Gastroesophageal sphincter (tissue), 4 donors: ENCODE measurements around the gene SCRT2. TPM values are rescaled to one million over a fixed set of nuclear protein-coding genes. Genes with fewer than 3 reads are reported as not detected.

Experiments used
- ATAC-seq: fragments of 150-250 bp; one replicate; pipeline ENCODE4 v1.9.1; 2016; ENCODE audit warnings: mild to moderate bottlenecking, moderate library complexity
- H3K27ac ChIP-seq, 4 donors: fragments of 200-600 bp; sonication (generic) in 3 of 4; 1 replicate in 3 of 4; 2 replicates in 1 of 4; pipeline ENCODE4 v1.5.1; 2016 to 2019
- H3K27me3 ChIP-seq: fragments of 200-600 bp; sonication (generic); one replicate; pipeline ENCODE4 v1.5.1; 2019
- H3K36me3 ChIP-seq, 2 donors: fragments of 200-600 bp; sonication (generic); one replicate each; pipeline ENCODE4 v1.5.1; 2019; ENCODE audit warnings: control low read depth in 1 of 2
- H3K4me1 ChIP-seq, 3 donors: fragments of 200-600 bp; sonication (generic); 1 replicate in 2 of 3; 2 replicates in 1 of 3; pipeline ENCODE4 v1.5.1; 2016 to 2019; ENCODE audit warnings: control low read depth in 2 of 3
- H3K4me3 ChIP-seq, 2 donors: fragments of 200-600 bp; sonication (generic); one replicate each; pipeline ENCODE4 v1.5.1; 2019; ENCODE audit warnings: mild to moderate bottlenecking in 1 of 2, moderate library complexity in 1 of 2
- H3K9me3 ChIP-seq, 3 donors: fragments of 200-600 bp; sonication (generic); one replicate each; pipeline ENCODE4 v1.5.1; 2017 to 2019; ENCODE audit warnings: control low read depth in 2 of 3
- EP300 ChIP-seq: sonication (generic); formaldehyde crosslinking; IDR thresholded peaks from one replicate; pipeline ENCODE4 v1.6.1; 2017; ENCODE audit warnings: antibody characterized with exemption, mild to moderate bottlenecking
- POLR2A ChIP-seq, 2 donors: fragments of 450-650 bp; IDR thresholded peaks; one replicate each; pipeline ENCODE4 v1.6.1; 2017; ENCODE audit warnings: antibody characterized with exemption in 2 of 2, mild to moderate bottlenecking in 2 of 2, moderate library complexity in 1 of 2
- POLR2AphosphoS5 ChIP-seq: sonication (generic); formaldehyde crosslinking; IDR thresholded peaks from one replicate; pipeline ENCODE4 v1.6.1; 2017; ENCODE audit warnings: antibody characterized with exemption
- WGBS, 2 donors: methylation state at CpG; one replicate each; pipeline ENCODE4 v1.1.5; 2018; ENCODE audit warnings: low coverage in 1 of 2; 5-methylcytosine and 5-hydroxymethylcytosine counted together
- total RNA-seq, 4 donors: library from RNA; depleted of rRNA; stranded (reverse); fragments of >200 nt; gene quantifications; one replicate each; pipeline ENCODE4 v1.1.0, GENCODE V29; 2016
- TF ChIP-seq, protein P1 (sequence below), 4 experiments: fragments of 200-600 bp in 2 of 4; fragments of 450-650 bp in 2 of 4; sonication (generic) in 1 of 4; IDR thresholded peaks; one replicate each; pipeline ENCODE4 v1.5.1; 2017 to 2019; ENCODE audit warnings: antibody characterized with exemption in 4 of 4, mild to moderate bottlenecking in 2 of 4, moderate library complexity in 2 of 4

SCRT2 gene
- total RNA-seq, 4 donors from 2014 or later, result not detected

DNA sequence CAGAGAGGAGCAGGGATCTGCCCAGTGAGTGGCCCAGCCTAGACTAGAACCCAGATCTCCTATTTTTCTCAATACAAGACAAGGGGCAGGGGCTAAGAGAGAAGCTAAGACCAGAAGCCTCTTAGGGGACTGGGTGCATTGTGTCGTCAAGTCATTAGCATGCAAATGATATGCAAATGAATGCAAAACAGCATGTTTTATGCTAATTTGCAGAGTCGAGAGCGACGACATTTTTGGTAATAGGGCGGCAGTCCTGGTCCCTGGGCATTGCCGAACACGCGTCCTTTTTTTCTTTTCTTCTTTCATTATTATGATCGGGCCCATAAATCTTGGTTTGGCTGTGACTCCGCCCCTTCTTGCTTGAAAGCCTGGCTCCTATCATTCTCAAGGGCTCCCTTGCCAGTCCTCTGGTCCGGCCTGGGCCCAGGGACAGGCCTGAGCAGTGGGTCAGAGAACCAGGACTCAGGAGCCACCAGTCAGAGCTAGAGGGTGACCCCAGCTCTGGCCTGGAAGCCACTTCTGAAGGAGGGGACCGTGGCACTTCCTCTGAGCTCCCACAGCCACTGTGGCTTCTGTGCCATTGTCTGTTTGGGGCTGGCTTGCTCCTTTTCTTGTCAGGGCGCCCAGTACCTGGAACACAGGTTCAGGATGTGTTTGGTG lies 32.0 kb upstream of the SCRT2 start:
- no peak overlapping the region for H3K4me3 ChIP-seq
- H3K9me3 ChIP-seq, result peaks cover 0 to 14% (median 0%) of the 10 kb centered on the region in 3 donors
- H3K27me3 ChIP-seq, result peaks cover 85% of the 10 kb centered on the region
- TF ChIP-seq POLR2A (IDR thresholded peaks at IDR 0.05), result no peak
- TF ChIP-seq POLR2AphosphoS5, result no peak
- TF ChIP-seq, protein P1, sequence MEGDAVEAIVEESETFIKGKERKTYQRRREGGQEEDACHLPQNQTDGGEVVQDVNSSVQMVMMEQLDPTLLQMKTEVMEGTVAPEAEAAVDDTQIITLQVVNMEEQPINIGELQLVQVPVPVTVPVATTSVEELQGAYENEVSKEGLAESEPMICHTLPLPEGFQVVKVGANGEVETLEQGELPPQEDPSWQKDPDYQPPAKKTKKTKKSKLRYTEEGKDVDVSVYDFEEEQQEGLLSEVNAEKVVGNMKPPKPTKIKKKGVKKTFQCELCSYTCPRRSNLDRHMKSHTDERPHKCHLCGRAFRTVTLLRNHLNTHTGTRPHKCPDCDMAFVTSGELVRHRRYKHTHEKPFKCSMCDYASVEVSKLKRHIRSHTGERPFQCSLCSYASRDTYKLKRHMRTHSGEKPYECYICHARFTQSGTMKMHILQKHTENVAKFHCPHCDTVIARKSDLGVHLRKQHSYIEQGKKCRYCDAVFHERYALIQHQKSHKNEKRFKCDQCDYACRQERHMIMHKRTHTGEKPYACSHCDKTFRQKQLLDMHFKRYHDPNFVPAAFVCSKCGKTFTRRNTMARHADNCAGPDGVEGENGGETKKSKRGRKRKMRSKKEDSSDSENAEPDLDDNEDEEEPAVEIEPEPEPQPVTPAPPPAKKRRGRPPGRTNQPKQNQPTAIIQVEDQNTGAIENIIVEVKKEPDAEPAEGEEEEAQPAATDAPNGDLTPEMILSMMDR (IDR thresholded peaks at IDR 0.05), result no peak
- no peak for TF ChIP-seq EP300
- ATAC-seq, result no peak
- no peak overlapping the region for H3K27ac ChIP-seq
- no peaks in the 10 kb centered on the region for H3K36me3 ChIP-seq
- 85 to 86% methylated on average over 8 to 11 of the region's 13 CpGs for WGBS, 2 donors
- peaks cover 0 to 11% (median 0%) of the 10 kb centered on the region in 3 donors for H3K4me1 ChIP-seq

DNA sequence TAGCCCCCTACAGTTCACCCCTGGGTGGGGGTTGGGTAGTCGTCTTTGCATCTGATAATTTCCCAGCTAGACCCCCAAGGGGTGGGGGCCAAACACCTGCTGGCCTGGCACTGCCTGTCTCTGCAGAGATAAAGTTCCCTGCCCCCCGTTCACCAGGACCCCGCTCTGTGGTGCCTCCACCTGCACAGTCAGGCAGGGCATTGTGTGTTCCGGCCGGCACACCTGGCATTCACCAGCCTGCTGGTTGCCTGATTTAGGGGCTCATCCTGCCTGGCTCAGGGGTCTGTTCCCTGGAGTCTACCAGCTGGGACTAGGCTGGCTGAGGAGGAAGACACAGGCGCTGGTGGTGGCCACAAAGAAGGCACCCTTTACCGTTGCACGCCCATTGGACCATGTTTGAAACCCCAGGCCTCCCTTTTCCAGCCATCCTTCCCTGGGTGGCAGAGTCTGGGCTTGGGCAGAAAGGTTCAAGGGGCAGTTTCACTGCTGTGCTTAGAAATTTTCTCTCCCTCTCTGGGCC lies 30.8 kb upstream of the SCRT2 start:
- no peak for ATAC-seq
- TF ChIP-seq POLR2A (IDR thresholded peaks at IDR 0.05) (no peak), POLR2AphosphoS5 (no peak), EP300 (no peak)
- TF ChIP-seq, protein P1 (IDR thresholded peaks at IDR 0.05), result no peak
- peaks cover 0 to 12% (median 0%) of the 10 kb centered on the region in 3 donors for H3K9me3 ChIP-seq
- H3K27me3 ChIP-seq, result peaks cover 79% of the 10 kb centered on the region
- WGBS, 2 donors, result 0 to 100% methylated on average over 1 to 2 of the region's 8 CpGs
- no peak overlapping the region for H3K4me3 ChIP-seq
- no peak overlapping the region for H3K27ac ChIP-seq
- H3K36me3 ChIP-seq, result no peaks in the 10 kb centered on the region
- peaks cover 0 to 11% (median 0%) of the 10 kb centered on the region in 3 donors for H3K4me1 ChIP-seq

DNA sequence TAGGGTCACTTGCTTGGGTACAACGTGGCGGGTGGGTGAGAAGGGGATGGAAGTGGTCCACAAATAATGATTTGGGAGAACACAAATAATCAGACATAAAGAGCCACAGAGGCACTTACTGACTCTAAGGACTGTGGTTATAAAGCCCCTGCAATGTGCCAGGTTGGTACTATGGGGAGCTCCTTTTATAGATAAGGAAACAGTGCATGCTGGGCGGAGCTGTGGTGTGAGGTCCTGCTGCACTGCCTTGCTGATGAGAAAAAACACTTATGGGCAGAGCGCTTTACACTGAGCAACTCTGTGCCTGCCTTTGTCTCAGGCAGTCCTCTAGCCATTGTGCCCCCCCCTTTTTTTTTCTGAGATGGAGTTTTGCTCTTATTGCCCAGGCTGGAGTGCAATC lies 29.1 kb upstream of the SCRT2 start:
- H3K36me3 ChIP-seq, result no peaks in the 10 kb centered on the region
- WGBS, 2 donors, result 69% methylated on average over 4 of the region's 4 CpGs; no CpG with 5 or more reads in 1 of the 2 donors
- peaks cover 0 to 12% (median 0%) of the 10 kb centered on the region in 3 donors for H3K9me3 ChIP-seq
- no peak overlapping the region for H3K4me3 ChIP-seq
- TF ChIP-seq POLR2AphosphoS5 (no peak), POLR2A (IDR thresholded peaks at IDR 0.05) (no peak), EP300 (no peak)
- TF ChIP-seq, protein P1 (IDR thresholded peaks at IDR 0.05), result no peak
- peaks cover 0 to 5% (median 0%) of the 10 kb centered on the region in 3 donors for H3K4me1 ChIP-seq
- H3K27me3 ChIP-seq, result peaks cover 74% of the 10 kb centered on the region
- no peak overlapping the region for H3K27ac ChIP-seq
- ATAC-seq, result no peak

DNA sequence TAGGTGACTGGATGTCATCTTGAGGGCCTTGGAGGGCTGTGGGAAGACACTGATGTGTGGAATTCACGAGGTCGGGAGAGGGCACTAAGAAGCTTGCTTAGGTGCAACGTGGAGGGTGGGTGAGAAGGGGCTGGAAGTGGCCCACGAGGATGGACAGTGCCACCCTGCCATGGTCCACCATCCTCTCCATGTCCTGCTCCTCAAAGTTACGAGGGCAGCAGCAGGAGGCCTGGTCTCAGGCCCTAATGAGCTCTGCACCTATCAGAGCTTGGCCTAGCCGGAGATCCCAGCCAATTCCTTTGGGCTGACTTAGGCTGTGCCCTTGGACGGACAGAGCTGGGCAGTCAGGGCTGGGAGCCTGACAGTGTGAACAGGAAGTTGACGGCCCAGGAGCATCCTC lies 27.8 kb upstream of the SCRT2 start:
- Histone ChIP-seq H3K9me3 (peaks cover 0 to 2% (median 0%) of the 10 kb centered on the region in 3 donors), H3K27ac (no peak overlapping the region), H3K27me3 (peaks cover 71% of the 10 kb centered on the region), H3K4me3 (no peak overlapping the region), H3K4me1 (no peaks in the 10 kb centered on the region), H3K36me3 (no peaks in the 10 kb centered on the region)
- ATAC-seq, result no peak
- WGBS, 2 donors, result 76 to 82% methylated on average over 3 to 5 of the region's 8 CpGs
- no peak for TF ChIP-seq POLR2A (IDR thresholded peaks at IDR 0.05)
- no peak for TF ChIP-seq POLR2AphosphoS5
- TF ChIP-seq, protein P1 (IDR thresholded peaks at IDR 0.05), result no peak
- no peak for TF ChIP-seq EP300

DNA sequence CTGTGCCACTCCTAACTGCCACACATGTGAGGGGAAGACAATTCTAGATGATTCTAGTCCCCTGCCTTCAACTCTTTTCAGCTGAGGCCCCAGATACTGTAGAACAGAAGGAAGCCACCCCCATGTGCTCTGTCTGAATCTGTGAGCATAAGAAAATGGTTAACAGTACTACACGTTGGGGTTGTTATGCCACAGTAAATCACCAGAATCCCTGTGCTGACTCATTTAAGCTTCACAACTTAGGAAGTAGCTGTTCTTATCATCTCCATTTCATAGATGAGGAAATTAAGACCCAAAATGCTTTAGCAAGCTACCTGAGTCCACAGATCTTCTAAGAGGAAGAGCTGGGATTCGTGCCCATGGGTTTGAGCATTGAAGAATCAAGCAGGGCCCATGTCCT lies 27.4 kb upstream of the SCRT2 start:
- H3K9me3 ChIP-seq, result no peaks in the 10 kb centered on the region
- no peak for ATAC-seq
- H3K27ac ChIP-seq, result no peak overlapping the region
- no peaks in the 10 kb centered on the region for H3K36me3 ChIP-seq
- H3K4me1 ChIP-seq, result no peaks in the 10 kb centered on the region
- no peak for TF ChIP-seq EP300
- TF ChIP-seq POLR2A (IDR thresholded peaks at IDR 0.05), result no peak
- TF ChIP-seq, protein P1 (IDR thresholded peaks at IDR 0.05), result no peak
- TF ChIP-seq POLR2AphosphoS5, result no peak
- 47 to 59% methylated on average over 2 of the region's 2 CpGs for WGBS, 2 donors
- no peak overlapping the region for H3K4me3 ChIP-seq
- peaks cover 71% of the 10 kb centered on the region for H3K27me3 ChIP-seq
